ENCODE results near the gene TMEM69. TPM values are rescaled to one million over a fixed set of nuclear protein-coding genes. Genes with fewer than 3 reads are reported as not detected.
"Not testable (repeated sequence)": the region's sequence is repeated elsewhere in the genome, so short reads cannot be mapped to it uniquely, and the experiment has no call there.

The TMEM69 gene
- total RNA-seq, 1 donor from 2014 or later, result 8.3 TPM

DNA sequence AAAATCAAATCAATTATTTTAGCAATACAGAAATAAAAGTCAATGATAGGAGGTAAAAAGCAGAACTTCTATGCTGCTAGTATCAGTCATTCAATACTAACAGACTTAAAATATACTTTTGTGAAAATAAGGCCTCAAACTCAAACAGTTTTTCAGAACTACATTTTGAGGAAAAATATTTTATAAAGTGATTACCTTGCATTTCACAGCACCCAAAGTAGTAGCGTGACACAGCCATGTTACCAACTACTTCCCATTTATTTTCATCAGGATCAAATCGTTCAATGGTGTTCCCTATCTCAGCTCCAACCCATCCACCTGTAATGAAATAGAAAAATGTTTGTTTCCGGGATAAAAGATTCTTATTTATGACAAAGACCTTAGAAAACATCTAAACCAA, 28.7 kb downstream of the TMEM69 start:
- no peaks in the 10 kb centered on the region for H3K27me3 ChIP-seq
- DNase-seq (ENCODE audit: low spot score in 2 of 2), result no peak
- no peak for TF ChIP-seq CTCF (IDR thresholded peaks at IDR 0.05)
- no peaks in the 10 kb centered on the region for H3K9me3 ChIP-seq
- no peaks in the 10 kb centered on the region for H3K4me1 ChIP-seq
- peaks cover 15 to 19% of the 10 kb centered on the region in 2 donors for H3K36me3 ChIP-seq
- no peak overlapping the region for H3K4me3 ChIP-seq
- H3K27ac ChIP-seq, result no peak overlapping the region
- intact Hi-C loops (cut with DNase I), result no loop called here

DNA sequence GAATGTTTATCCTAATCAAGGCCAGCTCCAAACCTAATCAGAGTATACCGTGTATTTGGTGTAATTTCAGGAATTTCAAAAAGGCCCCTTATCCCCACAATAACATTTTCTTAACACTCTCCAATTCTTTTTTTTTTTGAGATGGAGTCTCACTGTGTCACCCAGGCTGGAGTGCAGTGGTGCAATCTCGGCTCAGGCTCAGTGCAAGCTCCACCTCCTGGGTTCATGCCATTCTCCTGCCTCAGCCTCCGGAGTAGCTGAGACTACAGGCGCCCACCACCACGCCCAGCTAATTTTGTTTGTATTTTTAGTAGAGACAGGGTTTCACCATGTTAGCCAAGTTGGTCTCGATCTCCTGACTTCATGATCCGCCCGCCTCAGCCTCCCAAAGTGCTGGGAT, 29.4 kb downstream of the TMEM69 start:
- H3K4me1 ChIP-seq; H3K9me3 ChIP-seq; H3K27ac ChIP-seq; H3K27me3 ChIP-seq; H3K4me3 ChIP-seq; DNase-seq (ENCODE audit: low spot score in 2 of 2); intact Hi-C loops (cut with DNase I): not testable (repeated sequence)
- H3K36me3 ChIP-seq, result peaks cover 14 to 15% of the 10 kb centered on the region in 2 donors

- intact Hi-C loops (cut with DNase I), result no loop called here
- Histone ChIP-seq H3K9me3 (no peaks in the 10 kb centered on the region), H3K36me3 (peaks cover 14 to 15% of the 10 kb centered on the region in 2 donors), H3K4me1 (no peaks in the 10 kb centered on the region), H3K4me3 (no peak overlapping the region), H3K27me3 (no peaks in the 10 kb centered on the region), H3K27ac (no peak overlapping the region)
- TF ChIP-seq CTCF (IDR thresholded peaks at IDR 0.05), result no peak
- DNase-seq (ENCODE audit: low spot score in 2 of 2), result no peak
Observed at GRCh38 chr1:45718289-45718688, 30.3 kb downstream of the TMEM69 start.

- intact Hi-C loops (cut with DNase I), result no loop called here
- H3K27ac ChIP-seq, result no peak overlapping the region
- no peaks in the 10 kb centered on the region for H3K27me3 ChIP-seq
- H3K9me3 ChIP-seq, result no peaks in the 10 kb centered on the region
- TF ChIP-seq CTCF (IDR thresholded peaks at IDR 0.05), result no peak
- H3K4me3 ChIP-seq, result no peak overlapping the region
- peaks cover 3 to 10% of the 10 kb centered on the region in 2 donors for H3K36me3 ChIP-seq
- no peak for DNase-seq (ENCODE audit: low spot score in 2 of 2)
- H3K4me1 ChIP-seq, result no peaks in the 10 kb centered on the region
Observed at GRCh38 chr1:45721207-45721606, 33.2 kb downstream of the TMEM69 start.

- H3K27me3 ChIP-seq, result no peaks in the 10 kb centered on the region
- TF ChIP-seq CTCF (IDR thresholded peaks at IDR 0.05), result no peak
- H3K27ac ChIP-seq, result no peak overlapping the region
- peaks cover 12 to 21% of the 10 kb centered on the region in 2 donors for H3K36me3 ChIP-seq
- H3K4me3 ChIP-seq, result no peak overlapping the region
- no peaks in the 10 kb centered on the region for H3K9me3 ChIP-seq
- no peaks in the 10 kb centered on the region for H3K4me1 ChIP-seq
- DNase-seq (ENCODE audit: low spot score in 2 of 2), result no peak
- intact Hi-C loops (cut with DNase I), result no loop called here
Observed at GRCh38 chr1:45722809-45723208, 34.8 kb downstream of the TMEM69 start.

GRCh38 chr1:45723248-45723930, 35.4 kb downstream of the TMEM69 start:
- TF ChIP-seq CTCF (IDR thresholded peaks at IDR 0.05), result no peak
- H3K27me3 ChIP-seq, result no peaks in the 10 kb centered on the region
- no peak for DNase-seq (ENCODE audit: low spot score in 2 of 2)
- intact Hi-C loops (cut with DNase I), result no loop called here
- peaks cover 11 to 21% of the 10 kb centered on the region in 2 donors for H3K36me3 ChIP-seq
- H3K9me3 ChIP-seq, result no peaks in the 10 kb centered on the region
- no peak overlapping the region for H3K4me3 ChIP-seq
- H3K4me1 ChIP-seq, result no peaks in the 10 kb centered on the region
- H3K27ac ChIP-seq, result no peak overlapping the region

DNA sequence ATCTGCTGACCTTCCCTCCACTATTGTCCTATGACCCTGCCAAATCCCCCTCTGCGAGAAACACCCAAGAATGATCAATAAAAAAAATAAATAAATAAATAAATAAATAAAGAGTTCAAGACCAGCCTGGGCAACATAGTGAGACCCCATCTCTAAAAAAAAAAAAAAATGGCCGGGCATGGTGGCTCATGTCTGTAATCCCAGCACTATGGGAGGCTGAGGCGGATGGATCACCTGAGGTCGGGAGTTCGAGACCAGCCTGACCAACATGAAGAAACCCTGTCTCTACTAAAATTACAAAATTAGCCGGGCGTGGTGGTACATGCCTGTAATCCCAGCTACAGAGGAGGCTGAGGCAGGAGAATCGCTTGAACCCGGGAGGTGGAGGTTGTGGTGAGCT, 38.0 kb downstream of the TMEM69 start:
- H3K9me3 ChIP-seq; H3K27ac ChIP-seq; H3K4me3 ChIP-seq; DNase-seq (ENCODE audit: low spot score in 2 of 2); intact Hi-C loops (cut with DNase I); H3K4me1 ChIP-seq; H3K27me3 ChIP-seq: not testable (repeated sequence)
- peaks cover 15 to 19% of the 10 kb centered on the region in 2 donors for H3K36me3 ChIP-seq

Measured in ascending aorta (tissue), 2 donors.